ENCODE data around the gene LYRM9. TPM values are rescaled to one million over a fixed set of nuclear protein-coding genes. Genes with fewer than 3 reads are reported as not detected.
"Not testable (repeated sequence)": the region's sequence is repeated elsewhere in the genome, so short reads cannot be mapped to it uniquely, and the experiment has no call there.

LYRM9 gene
- total RNA-seq, 6 donors from 2014 or later = 9.1 to 26.8 (median 14.4) TPM

GRCh38 chr17:27854163-27854562, 39.0 kb downstream of the LYRM9 start:
- ATAC-seq (ENCODE audit: low FRiP score in 2 of 2) (no peak), DNase-seq (no peak)
- Histone ChIP-seq H3K27me3 (no peaks in the 10 kb centered on the region), H3K27ac (no peak overlapping the region), H3K36me3 (no peaks in the 10 kb centered on the region), H3K9me3 (no peaks in the 10 kb centered on the region), H3K4me1 (peaks cover 0 to 4% (median 0%) of the 10 kb centered on the region in 4 donors), H3K4me3 (no peak overlapping the region)
- TF ChIP-seq CTCF (IDR thresholded peaks at IDR 0.05) (no peak), EP300 (IDR thresholded peaks at IDR 0.05) (no peak), POLR2AphosphoS5 (IDR thresholded peaks at IDR 0.05) (no peak), POLR2A (IDR thresholded peaks at IDR 0.05) (no peak)
- WGBS, 2 donors = 87 to 91% methylated on average over 5 of the region's 5 CpGs

- no peaks in the 10 kb centered on the region for H3K27me3 ChIP-seq
- WGBS, 2 donors = 59 to 71% methylated on average over 3 of the region's 3 CpGs
- H3K36me3 ChIP-seq = no peaks in the 10 kb centered on the region
- DNase-seq (no peak), ATAC-seq (ENCODE audit: low FRiP score in 2 of 2) (no peak)
- H3K4me1 ChIP-seq = peaks cover 0 to 4% (median 0%) of the 10 kb centered on the region in 4 donors
- TF ChIP-seq EP300 (IDR thresholded peaks at IDR 0.05) (no peak), POLR2A (IDR thresholded peaks at IDR 0.05) (no peak), CTCF (IDR thresholded peaks at IDR 0.05) (no peak), POLR2AphosphoS5 (IDR thresholded peaks at IDR 0.05) (no peak)
- no peak overlapping the region for H3K4me3 ChIP-seq
- no peak overlapping the region for H3K27ac ChIP-seq
- no peaks in the 10 kb centered on the region for H3K9me3 ChIP-seq
Observed at GRCh38 chr17:27853091-27853490, 40.1 kb downstream of the LYRM9 start.

- ATAC-seq (ENCODE audit: low FRiP score in 2 of 2) (no peak), DNase-seq (no peak)
- peaks cover 0 to 4% (median 0%) of the 10 kb centered on the region in 4 donors for H3K4me1 ChIP-seq
- H3K27ac ChIP-seq = no peak overlapping the region
- no peak overlapping the region for H3K4me3 ChIP-seq
- no peaks in the 10 kb centered on the region for H3K36me3 ChIP-seq
- 83 to 89% methylated on average over 8 to 9 of the region's 9 CpGs for WGBS, 2 donors
- TF ChIP-seq EP300 (IDR thresholded peaks at IDR 0.05) (no peak), CTCF (IDR thresholded peaks at IDR 0.05) (no peak), POLR2AphosphoS5 (IDR thresholded peaks at IDR 0.05) (no peak), POLR2A (IDR thresholded peaks at IDR 0.05) (no peak)
- no peaks in the 10 kb centered on the region for H3K27me3 ChIP-seq
- no peaks in the 10 kb centered on the region for H3K9me3 ChIP-seq
Observed at GRCh38 chr17:27849474-27850185, 43.5 kb downstream of the LYRM9 start.

GRCh38 chr17:27848931-27849330, 44.2 kb downstream of the LYRM9 start:
- Histone ChIP-seq H3K4me1 (peaks cover 0 to 4% (median 0%) of the 10 kb centered on the region in 4 donors), H3K27ac (no peak overlapping the region), H3K9me3 (no peaks in the 10 kb centered on the region), H3K27me3 (no peaks in the 10 kb centered on the region), H3K4me3 (no peak overlapping the region), H3K36me3 (no peaks in the 10 kb centered on the region)
- WGBS, 2 donors = 82 to 86% methylated on average over 3 of the region's 3 CpGs
- ATAC-seq (ENCODE audit: low FRiP score in 2 of 2) = no peak
- no peak for DNase-seq
- no peak for TF ChIP-seq POLR2AphosphoS5 (IDR thresholded peaks at IDR 0.05)
- TF ChIP-seq EP300 (IDR thresholded peaks at IDR 0.05) = no peak

DNA sequence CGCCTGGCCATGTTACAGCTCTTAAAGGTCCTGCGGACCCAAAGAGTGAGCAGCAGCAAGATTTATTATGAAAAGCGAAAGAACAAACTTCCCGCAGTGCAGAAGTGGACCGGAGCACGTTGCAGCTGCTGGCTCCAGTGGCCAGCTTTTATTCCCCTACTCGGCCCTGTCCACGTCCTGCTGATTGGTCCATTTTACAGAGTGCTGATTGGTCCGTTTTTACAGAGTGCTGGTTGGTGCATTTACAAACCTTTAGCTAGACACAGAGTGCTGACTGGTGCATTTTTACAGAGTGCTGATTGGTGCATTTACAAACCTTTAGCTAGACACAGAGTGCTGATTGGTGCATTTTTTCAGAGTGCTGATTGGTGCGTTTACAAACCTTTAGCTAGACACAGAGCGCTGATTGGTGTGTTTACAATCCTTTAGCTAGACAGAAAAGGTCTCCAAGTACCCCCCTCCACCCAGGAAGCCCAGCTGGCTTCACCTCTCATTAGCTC, 46.3 kb downstream of the LYRM9 start:
- H3K4me3 ChIP-seq; DNase-seq; H3K4me1 ChIP-seq; H3K27me3 ChIP-seq; ATAC-seq (ENCODE audit: low FRiP score in 2 of 2); H3K9me3 ChIP-seq; H3K36me3 ChIP-seq; H3K27ac ChIP-seq: not testable (repeated sequence)
- 86 to 95% methylated on average over 11 of the region's 11 CpGs for WGBS, 2 donors
